Mesenchymal stem cell (in vitro differentiated cells and primary cell): ENCODE data around the gene ZNF618.

ENCODE experiments used
- DNase-seq: peaks from one replicate; pipeline ENCODE4 v3.0.0-alpha.2; 2013
- H2AFZ ChIP-seq: one replicate; pipeline ENCODE4 v1.6.1; 2013; ENCODE audit warnings: low read depth, mild to moderate bottlenecking, control low read depth, inconsistent platforms, low read length, moderate library complexity
- H2AK5ac ChIP-seq: 2 replicates; pipeline ENCODE4 v1.6.1; 2013; ENCODE audit warnings: low read length, moderate library complexity, mild to moderate bottlenecking, inconsistent platforms; ENCODE audit not compliant: severe bottlenecking
- H2BK120ac ChIP-seq: one replicate; pipeline ENCODE4 v1.6.1; 2013; ENCODE audit warnings: low read depth, mild to moderate bottlenecking, inconsistent platforms, low read length, moderate library complexity
- H2BK12ac ChIP-seq, 2 experiments: one replicate each; pipeline ENCODE4 v1.6.1; 2013; ENCODE audit warnings: inconsistent platforms in 2 of 2, low read length in 2 of 2, mild to moderate bottlenecking in 2 of 2, moderate library complexity in 2 of 2, control low read depth in 1 of 2
- H2BK15ac ChIP-seq: one replicate; pipeline ENCODE4 v1.6.1; 2013; ENCODE audit warnings: mild to moderate bottlenecking, low read depth, inconsistent platforms; ENCODE audit not compliant: poor library complexity, severe bottlenecking
- H2BK5ac ChIP-seq: 2 replicates; pipeline ENCODE4 v1.6.1; 2013; ENCODE audit warnings: low read depth, mild to moderate bottlenecking, low read length, control low read depth, inconsistent platforms; ENCODE audit not compliant: poor library complexity, severe bottlenecking
- H3K14ac ChIP-seq, 2 experiments: one replicate each; pipeline ENCODE4 v1.6.1; 2013; ENCODE audit warnings: inconsistent platforms in 2 of 2, low read length in 2 of 2, control low read depth in 1 of 2, mild to moderate bottlenecking in 1 of 2, moderate library complexity in 1 of 2
- H3K18ac ChIP-seq, 2 experiments: one replicate each; pipeline ENCODE4 v1.6.1; 2013; ENCODE audit warnings: inconsistent platforms in 2 of 2, low read length in 2 of 2, control low read depth in 1 of 2, low read depth in 1 of 2, mild to moderate bottlenecking in 1 of 2
- H3K23ac ChIP-seq, 2 experiments: one replicate each; pipeline ENCODE4 v1.6.1; 2013; ENCODE audit warnings: inconsistent platforms in 2 of 2, low read length in 2 of 2, mild to moderate bottlenecking in 2 of 2, moderate library complexity in 2 of 2, control low read depth in 1 of 2
- H3K27ac ChIP-seq: 2 replicates; pipeline ENCODE4 v1.5.1; 2013; ENCODE audit warnings: mild to moderate bottlenecking, moderate library complexity, low read length, control low read depth, inconsistent platforms; ENCODE audit not compliant: poor library complexity, severe bottlenecking
- H3K27me3 ChIP-seq, 2 experiments: 2 replicates each; pipeline versions ENCODE4 v1.6.1 to v1.7.0; 2013; ENCODE audit warnings: low read length in 2 of 2, mild to moderate bottlenecking in 2 of 2, moderate library complexity in 2 of 2, control low read depth in 1 of 2, inconsistent platforms in 1 of 2; ENCODE audit not compliant: control insufficient read depth in 1 of 2, insufficient read depth in 1 of 2
- H3K36me3 ChIP-seq, 2 experiments: 2 replicates each; pipeline versions ENCODE4 v1.6.1 to v1.7.0; 2013; ENCODE audit warnings: low read length in 2 of 2, control low read depth in 1 of 2, inconsistent platforms in 1 of 2, low read depth in 1 of 2, mild to moderate bottlenecking in 1 of 2; ENCODE audit not compliant: insufficient read depth in 2 of 2, control insufficient read depth in 1 of 2
- H3K4ac ChIP-seq, 2 experiments: one replicate each; pipeline ENCODE4 v1.6.1; 2013; ENCODE audit warnings: inconsistent platforms in 2 of 2, low read length in 2 of 2, mild to moderate bottlenecking in 2 of 2, moderate library complexity in 2 of 2, control low read depth in 1 of 2, low read depth in 1 of 2
- H3K4me1 ChIP-seq: 2 replicates; pipeline ENCODE4 v1.6.1; 2013; ENCODE audit warnings: low read depth, low read length, control low read depth; ENCODE audit not compliant: control insufficient read depth, insufficient read depth
- H3K4me2 ChIP-seq: 2 replicates; pipeline ENCODE4 v1.6.1; 2013; ENCODE audit warnings: low read length, mild to moderate bottlenecking, inconsistent platforms; ENCODE audit not compliant: poor library complexity, severe bottlenecking
- H3K4me3 ChIP-seq, 2 experiments: 2 replicates each; pipeline versions ENCODE4 v1.5.1 to v1.7.0; 2013; ENCODE audit warnings: low read length in 2 of 2, mild to moderate bottlenecking in 2 of 2, control low read depth in 1 of 2, low read depth in 1 of 2; ENCODE audit not compliant: insufficient read depth in 1 of 2
- H3K79me1 ChIP-seq: replicated peaks from 2 replicates; pipeline ENCODE4 v1.6.1; 2013; ENCODE audit warnings: mild to moderate bottlenecking, control low read depth, low read length, inconsistent platforms; ENCODE audit not compliant: poor library complexity, severe bottlenecking
- H3K9ac ChIP-seq: 2 replicates; pipeline ENCODE4 v1.7.0; 2013; ENCODE audit warnings: mild to moderate bottlenecking, low read length, moderate library complexity
- H3K9me3 ChIP-seq: 2 replicates; pipeline ENCODE4 v1.7.0; 2013; ENCODE audit warnings: mild to moderate bottlenecking, low read length; ENCODE audit not compliant: control insufficient read depth
- H4K8ac ChIP-seq: one replicate; pipeline ENCODE4 v1.6.1; 2013; ENCODE audit warnings: inconsistent platforms, mild to moderate bottlenecking, low read length, moderate library complexity
- H4K91ac ChIP-seq: one replicate; pipeline ENCODE4 v1.6.1; 2013; ENCODE audit warnings: mild to moderate bottlenecking, low read length, inconsistent platforms
- WGBS: methylation state at CpG from one replicate; pipeline ENCODE4 v1.1.7; 2013; ENCODE audit warnings: mixed read lengths; 5-methylcytosine and 5-hydroxymethylcytosine counted together

ZNF618 gene

DNA sequence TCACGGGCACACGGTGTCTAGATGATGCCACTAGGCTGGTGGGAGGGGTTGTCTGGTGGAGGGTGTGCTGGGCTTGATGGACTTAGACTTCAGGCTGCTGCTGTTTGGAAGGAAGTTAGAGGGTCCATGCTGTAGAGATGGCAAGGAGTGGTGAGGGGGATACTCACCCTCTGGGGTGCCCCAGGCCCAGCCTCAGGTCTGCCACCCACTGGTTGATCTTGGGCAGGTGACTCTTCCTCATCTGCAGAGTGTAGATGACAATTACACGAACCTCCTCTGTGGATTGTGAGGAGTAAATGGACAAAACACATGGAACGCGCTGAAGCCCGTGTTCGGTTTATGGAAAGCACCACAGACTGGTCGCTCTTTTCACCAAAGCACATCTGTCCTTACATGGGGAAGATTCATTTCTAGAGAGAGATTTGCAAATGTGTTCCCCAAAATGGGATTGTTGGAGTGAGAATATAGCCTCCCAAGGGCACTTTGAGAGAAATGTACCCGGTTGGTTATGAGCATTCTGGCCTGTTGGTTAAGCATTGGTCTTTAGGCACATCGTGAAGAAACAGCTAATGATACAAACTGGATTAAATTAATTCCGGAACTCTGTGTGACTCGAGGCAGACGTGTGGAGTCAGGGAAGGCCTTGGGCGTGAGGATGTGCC is 58.2 kb downstream of the ZNF618 start:
- Histone ChIP-seq H4K8ac (no peak overlapping the region), H4K91ac (no peak overlapping the region), H2BK120ac (no peak overlapping the region), H3K23ac (no peak overlapping the region), H3K4me2 (no peak overlapping the region), H3K36me3 (peaks cover 0 to 10% of the 10 kb centered on the region in 2 experiments), H3K18ac (no peak overlapping the region), H3K79me1 (peaks cover 38% of the 10 kb centered on the region), H3K14ac (no peak overlapping the region), H3K9ac (no peak overlapping the region), H2BK12ac (no peak overlapping the region), H2BK5ac (no peak overlapping the region), H3K27ac (no peak overlapping the region), H2BK15ac (no peak overlapping the region), H3K27me3 (no peaks in the 10 kb centered on the region), H2AFZ (no peak overlapping the region), H2AK5ac (no peak overlapping the region), H3K9me3 (peaks cover 2% of the 10 kb centered on the region), H3K4me1 (peaks cover 10% of the 10 kb centered on the region), H3K4ac (no peak overlapping the region), H3K4me3 (no peak overlapping the region)
- no peak for DNase-seq
- WGBS = 93% methylated on average over 14 of the region's 14 CpGs

DNA sequence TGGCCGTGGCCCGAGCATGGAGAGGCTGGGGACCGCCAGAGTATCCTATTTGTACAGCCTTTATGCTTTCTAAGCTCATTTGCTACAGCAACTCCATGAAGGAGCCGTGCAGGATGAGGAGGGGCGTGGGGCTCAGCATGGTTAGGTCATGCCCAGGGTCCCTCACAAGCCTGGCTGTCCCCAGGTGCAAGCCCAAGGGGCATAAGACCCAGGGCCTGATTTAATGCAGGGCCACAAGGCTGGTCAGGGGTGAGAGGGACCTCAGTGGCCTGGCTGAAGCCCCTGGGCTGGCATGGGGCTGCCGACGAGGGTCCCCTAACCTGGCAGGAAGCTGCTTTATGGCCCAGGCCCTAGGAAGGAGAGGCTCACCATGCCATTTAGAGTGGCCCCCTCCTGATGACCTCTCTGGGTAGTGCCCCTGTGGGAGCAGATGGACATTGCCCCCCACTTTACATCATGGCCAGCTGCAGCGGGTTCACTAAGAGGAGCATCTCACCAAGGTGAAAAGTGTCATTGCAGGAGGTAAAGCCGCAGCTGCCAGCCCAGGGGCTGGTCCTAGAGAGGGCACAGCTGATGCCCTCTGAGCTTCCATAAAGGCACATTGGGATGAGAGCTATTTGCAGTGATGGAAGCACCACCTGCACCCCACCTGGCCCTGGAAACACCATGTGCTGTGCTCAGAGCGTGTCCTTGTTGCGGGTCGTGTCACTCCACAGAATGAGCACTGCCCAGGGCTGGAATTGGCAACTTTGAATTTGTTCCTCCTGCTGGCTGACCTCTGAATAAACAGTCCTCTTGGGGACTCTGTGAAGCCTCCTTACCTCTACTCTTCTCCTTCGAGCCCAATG is 58.9 kb downstream of the ZNF618 start:
- no peak overlapping the region for H3K14ac ChIP-seq
- no peak overlapping the region for H3K4ac ChIP-seq
- H3K4me3 ChIP-seq = no peak overlapping the region
- no peak overlapping the region for H2BK120ac ChIP-seq
- H3K4me1 ChIP-seq = peaks cover 10% of the 10 kb centered on the region
- H3K36me3 ChIP-seq = peaks cover 0 to 10% of the 10 kb centered on the region in 2 experiments
- H2BK12ac ChIP-seq = no peak overlapping the region
- H4K91ac ChIP-seq = peak overlapping the region; percentile 55
- WGBS = 98% methylated on average over 13 of the region's 13 CpGs
- H3K4me2 ChIP-seq = no peak overlapping the region
- no peaks in the 10 kb centered on the region for H3K9me3 ChIP-seq
- no peak overlapping the region for H3K27ac ChIP-seq
- H2AFZ ChIP-seq = no peak overlapping the region
- H3K18ac ChIP-seq = no peak overlapping the region
- no peak overlapping the region for H2BK15ac ChIP-seq
- H3K23ac ChIP-seq = no peak overlapping the region
- no peak for DNase-seq
- no peak overlapping the region for H2AK5ac ChIP-seq
- H3K79me1 ChIP-seq = peaks cover 36% of the 10 kb centered on the region
- no peak overlapping the region for H2BK5ac ChIP-seq
- no peak overlapping the region for H3K9ac ChIP-seq
- H3K27me3 ChIP-seq = no peaks in the 10 kb centered on the region
- no peak overlapping the region for H4K8ac ChIP-seq

DNA sequence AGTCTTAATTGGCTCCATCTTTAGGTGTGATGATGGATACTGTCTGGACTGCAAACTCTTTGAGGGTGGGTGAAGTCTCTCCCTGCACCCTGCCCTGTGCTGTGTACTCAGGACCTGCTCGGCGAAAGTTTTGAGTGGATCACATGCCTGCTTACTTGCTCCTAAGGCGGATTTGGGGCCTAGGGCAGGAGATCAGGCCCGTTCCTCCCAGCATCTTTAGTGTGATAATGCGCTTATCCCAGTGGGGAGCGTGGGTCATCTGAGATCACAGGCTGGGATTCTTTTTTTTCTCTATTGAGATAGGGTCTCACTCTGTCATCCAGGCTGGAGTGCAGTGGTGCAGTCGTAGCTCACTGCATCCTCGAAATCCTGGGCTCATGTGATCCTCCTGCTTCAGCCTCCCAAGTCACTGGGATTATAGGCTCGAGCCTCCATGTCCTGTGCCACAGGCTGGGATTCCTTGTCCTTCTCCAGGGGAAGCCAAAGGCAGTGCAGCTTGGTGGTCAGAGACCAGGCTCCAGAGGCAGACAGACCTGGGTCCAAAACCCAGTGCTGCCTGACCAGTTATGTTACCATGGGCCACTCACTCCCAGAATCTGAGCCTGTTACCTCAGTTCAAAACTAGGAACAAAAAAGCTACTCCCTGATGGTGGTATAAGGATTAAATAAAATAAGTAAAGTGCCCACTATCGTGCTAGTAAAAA is 59.7 kb downstream of the ZNF618 start:
- Histone ChIP-seq H3K27me3 (no peaks in the 10 kb centered on the region), H2AK5ac (no peak overlapping the region), H2BK15ac (no peak overlapping the region), H3K4ac (no peak overlapping the region), H3K4me1 (peaks cover 8% of the 10 kb centered on the region), H2AFZ (no peak overlapping the region), H4K91ac (peak overlapping the region; percentile 7), H3K4me2 (no peak overlapping the region), H4K8ac (no peak overlapping the region), H3K14ac (no peak overlapping the region), H2BK12ac (no peak overlapping the region), H3K9me3 (no peaks in the 10 kb centered on the region), H3K27ac (no peak overlapping the region), H2BK120ac (no peak overlapping the region), H3K4me3 (no peak overlapping the region), H3K23ac (no peak overlapping the region), H3K79me1 (peaks cover 36% of the 10 kb centered on the region), H2BK5ac (no peak overlapping the region), H3K18ac (no peak overlapping the region), H3K9ac (no peak overlapping the region), H3K36me3 (peaks cover 0 to 10% of the 10 kb centered on the region in 2 experiments)
- 94% methylated on average over 10 of the region's 10 CpGs for WGBS
- no peak for DNase-seq

DNA sequence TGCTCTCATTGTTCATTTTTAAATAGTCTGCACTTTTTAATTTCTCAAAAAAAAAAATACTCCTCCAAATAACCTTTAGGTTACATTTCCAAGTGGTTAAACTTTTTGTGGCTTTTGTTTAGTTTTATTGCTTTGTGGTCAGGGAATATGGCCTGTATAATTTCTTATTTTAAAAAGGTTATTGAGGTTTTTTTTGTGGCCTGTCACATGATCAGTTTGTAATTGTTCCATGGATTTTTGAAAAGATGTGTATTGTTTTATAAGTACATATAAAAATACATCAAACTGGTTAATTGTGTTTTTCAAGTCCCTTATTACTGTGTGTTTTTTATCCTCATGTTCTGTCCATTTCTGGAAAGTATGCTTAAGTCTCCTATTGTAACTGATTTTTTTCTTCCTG is 64.0 kb downstream of the ZNF618 start:
- Histone ChIP-seq H3K18ac (no peak overlapping the region), H3K23ac (no peak overlapping the region), H3K14ac (no peak overlapping the region), H2BK12ac (no peak overlapping the region), H3K79me1 (peaks cover 24% of the 10 kb centered on the region), H2BK15ac (no peak overlapping the region), H3K4ac (no peak overlapping the region), H3K9ac (no peak overlapping the region), H2BK120ac (no peak overlapping the region), H3K4me2 (no peak overlapping the region), H3K4me1 (peaks cover 6% of the 10 kb centered on the region), H2BK5ac (no peak overlapping the region), H3K36me3 (peaks cover 6 to 9% of the 10 kb centered on the region in 2 experiments), H4K91ac (no peak overlapping the region), H2AFZ (no peak overlapping the region), H2AK5ac (no peak overlapping the region), H3K4me3 (no peak overlapping the region), H3K9me3 (no peaks in the 10 kb centered on the region), H3K27ac (no peak overlapping the region), H4K8ac (no peak overlapping the region), H3K27me3 (no peaks in the 10 kb centered on the region)
- no peak for DNase-seq
